ENCODE measurements around the gene ACAD8.
A peak's percentile ranks its signal among the peaks of the same experiment; 100 is the strongest.
"Not testable (repeated sequence)": the region's sequence is repeated elsewhere in the genome, so short reads cannot be mapped to it uniquely, and the experiment has no call there.

The ACAD8 gene

DNA sequence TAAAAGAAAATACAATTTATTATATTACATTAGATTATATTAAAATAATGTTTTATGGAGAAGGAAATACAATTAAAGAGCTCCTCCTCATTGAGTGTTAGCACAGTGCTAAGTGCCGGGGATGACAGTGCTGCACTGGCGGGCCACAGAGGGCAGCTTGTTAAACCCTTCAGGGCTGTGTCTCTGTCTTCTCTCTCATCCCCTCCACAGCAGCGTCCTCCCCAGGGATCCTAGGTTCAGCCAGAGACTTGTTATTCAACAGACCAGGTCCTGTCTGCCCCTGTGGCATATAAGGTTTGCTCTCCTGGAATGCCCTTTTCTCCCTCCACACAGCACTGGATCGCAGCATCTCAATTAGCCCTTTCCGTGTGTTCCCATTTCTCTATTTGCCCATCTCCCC lies 14.4 kb upstream of the ACAD8 start:
- no peak for DNase-seq (ENCODE audit: low read depth in 2 of 2)

GRCh38 chr11:134240592-134240991 lies 12.8 kb upstream of the ACAD8 start:
- DNase-seq (ENCODE audit: low read depth in 2 of 2), result no peak

DNA sequence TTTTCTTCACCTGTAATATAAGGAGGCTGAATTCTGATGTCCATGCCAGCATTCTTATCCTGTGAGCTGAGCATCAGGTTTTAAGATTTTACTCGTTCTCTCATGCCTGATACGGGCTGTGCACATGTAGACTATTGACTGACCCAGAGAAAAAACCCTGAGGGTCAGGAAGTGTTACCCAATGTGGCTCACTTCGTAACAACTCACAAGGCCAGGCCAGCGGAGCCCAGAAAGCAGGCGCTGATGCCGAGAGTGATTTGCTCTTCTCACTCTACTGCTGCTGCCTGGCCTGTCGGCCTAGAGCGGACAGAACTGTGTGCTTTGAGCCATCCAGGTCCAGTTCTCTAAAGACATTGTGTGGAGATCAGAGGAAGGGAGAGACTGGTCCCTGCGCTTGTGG lies 11.0 kb upstream of the ACAD8 start:
- no peak for DNase-seq (ENCODE audit: low read depth in 2 of 2)

DNA sequence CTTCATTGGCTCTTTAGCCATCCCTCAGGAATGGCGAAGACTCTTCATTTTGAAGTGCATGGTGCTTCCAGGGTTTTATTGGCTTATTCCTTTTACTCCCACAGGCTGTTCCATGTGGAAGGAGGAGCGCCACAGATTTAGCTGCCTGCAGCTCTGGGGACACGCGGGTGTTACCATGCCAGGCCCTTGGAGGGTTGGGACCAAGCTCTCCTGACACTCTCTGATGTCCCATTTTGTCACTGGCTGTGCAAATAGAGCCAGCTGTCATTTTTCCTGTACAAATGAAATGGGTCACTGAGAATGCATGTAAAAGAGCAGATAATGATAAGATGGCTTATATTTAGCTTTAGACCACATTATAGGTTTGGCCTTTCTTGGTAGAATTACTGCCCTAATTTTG lies 9.5 kb upstream of the ACAD8 start:
- no peak for DNase-seq (ENCODE audit: low read depth in 2 of 2)

DNA sequence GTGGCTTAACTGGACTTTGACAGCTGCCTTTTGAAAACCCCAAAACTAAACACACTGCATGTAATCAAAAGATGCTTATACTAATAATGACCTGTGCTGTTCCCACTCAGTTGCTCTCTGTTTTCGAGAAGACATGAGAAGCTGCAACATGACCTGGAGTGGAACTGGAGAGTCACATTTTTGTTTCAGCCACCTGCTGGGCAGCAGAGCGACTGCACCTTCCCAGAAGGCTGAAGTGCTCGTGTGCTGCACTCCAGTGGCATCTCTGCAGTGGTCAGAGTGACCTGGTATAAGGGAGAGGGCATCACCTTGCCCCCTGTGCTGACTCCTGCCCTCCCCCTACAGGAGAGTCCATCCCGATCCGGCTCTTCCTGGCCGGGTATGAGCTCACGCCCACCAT lies 8.8 kb upstream of the ACAD8 start:
- DNase-seq (ENCODE audit: low read depth in 2 of 2), result no peak

- DNase-seq (ENCODE audit: low read depth in 2 of 2), result no peak
Measured at GRCh38 chr11:134245434-134245833, 7.9 kb upstream of the ACAD8 start.

- no peak for DNase-seq (ENCODE audit: low read depth in 2 of 2)
Measured at GRCh38 chr11:134246100-134246499, 7.3 kb upstream of the ACAD8 start.

DNA sequence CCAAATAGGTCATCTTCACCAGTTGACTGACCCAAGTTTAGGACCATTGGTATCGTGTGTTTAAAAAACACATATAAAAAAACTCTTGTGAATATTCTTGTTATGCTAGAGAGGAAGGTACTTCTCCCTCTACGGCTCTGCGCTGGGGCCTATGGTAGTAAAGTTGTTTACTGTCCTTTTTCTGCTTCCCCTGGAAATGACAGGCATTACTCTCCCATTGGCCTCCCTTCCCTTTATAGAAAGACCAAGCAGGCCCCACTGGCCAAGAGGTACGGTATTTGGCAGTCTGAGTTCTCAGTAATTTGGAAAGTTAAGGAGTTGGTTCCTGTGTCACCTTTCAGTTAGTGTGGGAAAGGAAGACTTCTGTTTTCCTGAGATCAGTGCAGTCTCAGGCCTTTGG lies 6.7 kb upstream of the ACAD8 start:
- no peak for DNase-seq (ENCODE audit: low read depth in 2 of 2)

- DNase-seq (ENCODE audit: low read depth in 2 of 2), result no peak
Measured at GRCh38 chr11:134248910-134249480, 4.4 kb upstream of the ACAD8 start.

- no peak for DNase-seq (ENCODE audit: low read depth in 2 of 2)
Measured at GRCh38 chr11:134250246-134250645, 3.1 kb upstream of the ACAD8 start.

- DNase-seq (ENCODE audit: low read depth in 2 of 2), result no peak
Measured at GRCh38 chr11:134250675-134251074, 2.7 kb upstream of the ACAD8 start.

DNA sequence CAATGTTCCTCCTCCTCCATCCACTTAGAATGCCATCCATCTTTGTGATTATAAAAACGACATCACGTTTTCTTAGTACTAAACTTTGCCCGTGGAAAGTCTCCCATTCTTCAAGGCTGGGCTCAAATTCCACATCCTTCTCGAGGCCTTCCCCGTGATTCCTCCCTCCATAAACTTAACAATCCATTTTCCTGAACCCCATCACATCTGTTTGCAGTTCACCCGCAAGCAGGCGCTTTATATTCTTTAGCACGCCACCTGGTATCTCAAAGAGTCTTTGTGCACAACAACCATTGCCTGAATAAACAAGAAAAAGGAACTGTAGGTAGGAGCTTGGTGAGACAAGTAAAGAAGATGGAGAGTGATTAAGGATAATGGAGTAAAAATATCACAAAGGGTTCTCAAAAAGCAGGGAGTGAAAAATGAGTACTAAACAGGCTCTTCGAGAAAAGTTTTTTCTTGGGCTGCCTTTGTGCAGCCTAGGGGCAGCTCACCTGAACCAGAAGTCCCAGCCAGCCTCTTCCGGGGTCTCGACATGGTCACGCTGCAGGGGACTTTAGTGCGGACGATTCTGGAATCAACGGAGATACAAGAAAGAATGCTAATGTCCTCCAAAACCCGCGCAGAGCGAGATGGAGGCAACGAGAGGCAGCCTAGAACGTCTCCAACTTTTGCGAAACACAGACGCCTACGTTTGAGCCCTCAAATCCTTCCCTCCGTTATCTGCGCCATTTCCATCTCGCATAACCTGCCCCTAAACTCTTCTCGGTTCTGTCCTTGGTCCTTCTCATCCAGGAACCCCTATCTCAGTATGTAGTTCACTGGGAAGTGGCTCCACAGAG lies 801 bp upstream of the ACAD8 start:
- no peak for DNase-seq (ENCODE audit: low read depth in 2 of 2)

- no peak for DNase-seq (ENCODE audit: low read depth in 2 of 2)
Measured at GRCh38 chr11:134254433-134255183, 1.2 kb downstream of the ACAD8 start.

DNA sequence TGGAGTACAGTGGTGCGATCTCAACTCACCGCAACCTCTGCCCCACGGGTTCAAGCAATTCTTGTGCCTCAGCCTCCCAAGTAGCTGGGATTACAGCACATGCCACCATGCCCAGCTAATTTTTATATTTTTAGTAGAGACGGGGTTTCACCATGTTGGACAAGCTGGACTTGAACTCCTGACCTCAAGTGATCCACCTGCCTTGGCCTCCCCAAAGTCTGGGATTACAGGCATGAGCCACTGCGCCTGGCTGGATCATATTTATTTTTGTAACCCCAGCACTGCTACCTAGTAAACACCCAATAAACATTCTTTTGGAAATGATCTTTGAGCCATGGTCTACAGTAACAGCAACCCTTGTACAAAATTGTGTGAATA lies 1.8 kb downstream of the ACAD8 start:
- DNase-seq (ENCODE audit: low read depth in 2 of 2), result not testable (repeated sequence)

GRCh38 chr11:134257101-134257500 lies 3.7 kb downstream of the ACAD8 start:
- no peak for DNase-seq (ENCODE audit: low read depth in 2 of 2)

DNA sequence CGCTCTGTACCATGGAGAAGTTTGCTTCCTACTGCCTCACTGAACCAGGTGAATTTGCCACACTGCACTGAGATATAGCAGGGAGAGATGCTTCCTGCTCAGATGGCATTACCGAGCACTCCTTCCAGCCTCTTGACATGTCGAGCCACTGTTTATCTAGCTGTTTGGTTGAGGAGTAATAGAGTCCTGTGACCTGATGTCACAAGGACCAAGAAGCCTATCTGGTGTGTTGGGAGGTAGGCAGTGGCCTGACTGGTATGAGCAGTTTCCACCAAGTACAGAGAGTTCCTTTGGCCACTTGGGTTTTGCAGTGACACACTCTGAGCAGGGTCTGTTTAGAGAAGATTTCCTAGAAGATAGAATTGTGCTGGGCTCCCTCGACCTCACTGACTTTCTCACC lies 5.2 kb downstream of the ACAD8 start:
- no peak for DNase-seq (ENCODE audit: low read depth in 2 of 2)

DNA sequence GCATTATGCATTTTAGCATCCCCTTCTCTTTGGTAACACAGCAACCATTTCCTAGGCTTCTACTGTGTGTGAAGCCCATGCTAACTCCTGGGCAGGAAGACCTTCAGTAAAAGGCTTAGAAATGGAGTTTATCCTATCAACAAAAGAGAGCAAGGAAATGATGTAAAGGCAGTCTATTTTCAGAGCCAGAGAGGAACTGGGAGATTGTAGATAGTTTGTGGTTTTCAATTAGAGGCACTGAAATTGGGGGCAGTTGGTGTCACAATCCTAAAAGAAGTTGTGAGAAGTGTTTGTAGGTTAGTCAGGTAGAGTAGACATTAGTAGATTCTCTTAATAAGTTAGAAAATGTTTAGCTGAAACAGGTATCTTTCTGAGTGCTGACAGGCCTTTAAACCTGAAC lies 7.1 kb downstream of the ACAD8 start:
- no peak for DNase-seq (ENCODE audit: low read depth in 2 of 2)

GRCh38 chr11:134260983-134261382 lies 7.6 kb downstream of the ACAD8 start:
- DNase-seq (ENCODE audit: low read depth in 2 of 2), result no peak

DNA sequence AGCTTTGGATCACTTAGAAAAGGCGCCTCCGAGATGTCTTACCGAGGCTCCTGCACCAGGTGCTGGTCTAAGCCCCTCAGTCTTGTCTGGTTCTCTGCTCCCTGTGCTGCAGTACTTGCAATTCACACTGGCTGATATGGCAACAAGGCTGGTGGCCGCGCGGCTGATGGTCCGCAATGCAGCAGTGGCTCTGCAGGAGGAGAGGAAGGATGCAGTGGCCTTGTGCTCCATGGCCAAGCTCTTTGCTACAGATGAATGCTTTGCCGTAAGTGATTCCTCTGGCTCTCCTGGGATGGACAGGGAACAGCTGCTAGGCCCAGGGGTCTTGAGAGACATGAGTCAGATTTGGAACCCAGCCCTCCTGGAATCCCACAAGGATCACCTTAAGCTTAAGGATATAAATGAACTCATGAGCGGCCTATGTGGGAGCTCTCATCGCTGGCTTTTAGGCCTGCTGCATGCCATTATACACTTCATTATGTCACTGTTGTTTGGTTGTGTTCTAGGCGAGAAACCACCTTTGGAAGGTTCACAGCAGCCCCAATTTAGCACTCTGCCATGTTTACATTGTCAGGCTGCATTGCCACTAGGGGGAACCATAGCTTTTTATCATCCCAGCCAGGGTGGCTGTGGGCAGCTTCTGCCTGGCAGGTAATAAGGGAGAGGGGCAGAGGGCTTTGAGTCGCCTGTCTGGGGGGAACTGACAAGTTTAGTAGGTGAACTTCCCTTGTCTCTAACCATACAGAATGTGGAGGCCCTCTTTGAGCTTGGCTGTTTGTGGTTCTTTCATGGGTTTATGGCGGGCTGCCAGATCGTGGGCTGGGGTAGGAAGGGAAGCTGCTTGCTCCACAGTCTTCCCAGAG lies 8.5 kb downstream of the ACAD8 start:
- DNase-seq (ENCODE audit: low read depth in 2 of 2), result peak; percentile 14 to 37

GRCh38 chr11:134264966-134265764 lies 11.8 kb downstream of the ACAD8 start:
- no peak for DNase-seq (ENCODE audit: low read depth in 2 of 2)

DNA sequence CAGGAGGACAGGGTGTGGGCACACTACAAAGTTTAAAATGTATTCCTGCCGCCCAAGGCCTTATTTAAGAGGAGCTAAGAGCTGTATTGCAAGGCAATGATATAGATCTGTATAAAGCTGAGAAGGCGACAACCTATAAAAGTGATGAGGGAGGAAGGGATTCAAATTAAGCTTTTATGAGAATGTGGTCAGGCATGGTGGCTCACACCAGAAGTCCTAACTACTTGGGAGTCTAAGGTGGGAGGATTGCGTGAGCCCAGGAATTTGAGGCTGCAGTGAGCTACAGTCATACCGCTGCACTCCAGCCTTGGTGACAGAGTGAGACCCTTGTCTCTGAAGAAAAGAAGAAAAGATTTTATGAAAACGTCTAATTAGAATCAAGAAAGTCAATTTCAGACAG lies 13.1 kb downstream of the ACAD8 start:
- no peak for DNase-seq (ENCODE audit: low read depth in 2 of 2)

Measured in stimulated activated CD4-positive, alpha-beta T cell treated with anti-CD3 and anti-CD28 coated beads, Interleukin-1b, Interleukin-23, amount 100 ng/mL, for 4 hours (primary cell).